CD14-positive monocyte (primary cell): ENCODE data around the gene NFATC2. TPM values are rescaled to one million over a fixed set of nuclear protein-coding genes. Genes with fewer than 3 reads are reported as not detected.

Source experiments
- DNase-seq, 3 donors: peaks; one replicate each; pipeline ENCODE4 v3.0.0-alpha.2; 2011 to 2022
- H2AFZ ChIP-seq: 2 replicates; pipeline ENCODE4 v1.6.0; 2012; ENCODE audit warnings: mild to moderate bottlenecking, low read depth, low read length, inconsistent platforms; ENCODE audit not compliant: insufficient read depth, poor library complexity, severe bottlenecking
- H3K27ac ChIP-seq, 2 donors: 1 replicate in 1 of 2; 2 replicates in 1 of 2; pipeline ENCODE4 v1.5.1; 2012 to 2013; ENCODE audit warnings: low read length in 2 of 2, control low read depth in 1 of 2, inconsistent platforms in 1 of 2, low read depth in 1 of 2, mild to moderate bottlenecking in 1 of 2
- H3K27me3 ChIP-seq, 2 donors: one replicate each; pipeline versions ENCODE4 v1.6.0 to v1.6.1; 2011 to 2013; ENCODE audit warnings: low read length in 2 of 2; ENCODE audit not compliant: control insufficient read depth in 2 of 2, insufficient read depth in 2 of 2
- H3K36me3 ChIP-seq, 2 donors: replicated peaks in 1 of 2; 1 replicate in 1 of 2; 2 replicates in 1 of 2; pipeline versions ENCODE4 v1.5.1 to v1.6.1; 2012 to 2013; ENCODE audit warnings: low read length in 2 of 2, control low read depth in 1 of 2, inconsistent platforms in 1 of 2, mild to moderate bottlenecking in 1 of 2; ENCODE audit not compliant: insufficient read depth in 2 of 2, control insufficient read depth in 1 of 2
- H3K4me1 ChIP-seq, 2 donors: 1 replicate in 1 of 2; 2 replicates in 1 of 2; pipeline versions ENCODE4 v1.5.1 to v1.6.1; 2012 to 2013; ENCODE audit warnings: low read length in 2 of 2, control low read depth in 1 of 2, inconsistent platforms in 1 of 2, mild to moderate bottlenecking in 1 of 2, moderate library complexity in 1 of 2; ENCODE audit not compliant: insufficient read depth in 2 of 2, control insufficient read depth in 1 of 2
- H3K4me2 ChIP-seq: replicated peaks from 2 replicates; pipeline ENCODE3; 2012; ENCODE audit warnings: low read length, moderate library complexity, mild to moderate bottlenecking; ENCODE audit not compliant: poor library complexity, severe bottlenecking; ENCODE audit errors: extremely low read depth
- H3K4me3 ChIP-seq, 3 experiments: fragments of 200-600 bp in 1 of 3; sonication (generic) in 1 of 3; replicated peaks in 1 of 3; 1 replicate in 2 of 3; 2 replicates in 1 of 3; pipeline ENCODE4 v1.5.1; 2011 to 2013; ENCODE audit warnings: low read length in 3 of 3, mild to moderate bottlenecking in 3 of 3, control low read depth in 2 of 3, low read depth in 2 of 3, inconsistent platforms in 1 of 3, moderate library complexity in 1 of 3
- H3K79me2 ChIP-seq: 2 replicates; pipeline ENCODE4 v1.6.0; 2012; ENCODE audit warnings: mild to moderate bottlenecking, control low read depth, inconsistent platforms, low read length, moderate library complexity; ENCODE audit not compliant: insufficient read depth
- H3K9ac ChIP-seq: 2 replicates; pipeline ENCODE4 v1.6.0; 2017; ENCODE audit warnings: low read length, mild to moderate bottlenecking; ENCODE audit not compliant: insufficient read depth, poor library complexity, severe bottlenecking
- H3K9me3 ChIP-seq, 2 donors: replicated peaks in 1 of 2; 1 replicate in 1 of 2; 2 replicates in 1 of 2; pipeline versions ENCODE4 v1.5.1 to v1.6.1; 2012 to 2013; ENCODE audit warnings: low read length in 2 of 2, control low read depth in 1 of 2; ENCODE audit not compliant: control insufficient read depth in 1 of 2, insufficient read depth in 1 of 2
- H4K20me1 ChIP-seq: 2 replicates; pipeline ENCODE4 v1.6.0; 2012; ENCODE audit warnings: mild to moderate bottlenecking, low read length, control low read depth, moderate library complexity; ENCODE audit not compliant: insufficient read depth
- H3K27ac Mint-ChIP-seq, 7 donors: one replicate each; pipeline ENCODE4 v1.8.0; 2020; ENCODE audit warnings: mild to moderate bottlenecking in 7 of 7, mixed read lengths in 7 of 7, moderate library complexity in 6 of 7, inconsistent platforms in 2 of 7
- H3K27me3 Mint-ChIP-seq, 3 donors: one replicate each; pipeline ENCODE4 v1.8.0; 2021 to 2022; ENCODE audit warnings: low read depth in 3 of 3, mild to moderate bottlenecking in 3 of 3, mixed read lengths in 3 of 3, moderate library complexity in 3 of 3, inconsistent platforms in 1 of 3
- H3K36me3 Mint-ChIP-seq, 2 donors: one replicate each; pipeline ENCODE4 v1.8.0; 2020; ENCODE audit warnings: mixed read lengths in 2 of 2, inconsistent platforms in 1 of 2, mild to moderate bottlenecking in 1 of 2
- H3K4me1 Mint-ChIP-seq: one replicate; pipeline ENCODE4 v1.8.0; 2020; ENCODE audit warnings: mild to moderate bottlenecking, mixed read lengths
- H3K4me3 Mint-ChIP-seq, 2 donors: one replicate each; pipeline ENCODE4 v1.8.0; 2020; ENCODE audit warnings: mild to moderate bottlenecking in 2 of 2, mixed read lengths in 2 of 2, moderate library complexity in 1 of 2
- H3K9me3 Mint-ChIP-seq, 7 donors: one replicate each; pipeline ENCODE4 v1.8.0; 2020 to 2022; ENCODE audit warnings: mixed read lengths in 7 of 7, mild to moderate bottlenecking in 6 of 7, moderate library complexity in 6 of 7, inconsistent platforms in 2 of 7
- WGBS: methylation state at CpG from one replicate; pipeline ENCODE4 v1.1.5; 2013; ENCODE audit warnings: missing lambda C conversion rate; ENCODE audit not compliant: insufficient coverage; 5-methylcytosine and 5-hydroxymethylcytosine counted together
- intact Hi-C, 2 donors: fragments of 100-400 bp; cut with micrococcal nuclease; formaldehyde crosslinking; loops; one replicate each; pipeline versions ENCODE4 v1.15.0 to v1.15.1; 2023
- polyA plus RNA-seq, 3 donors: library from polyadenylated mRNA; depleted of rRNA in 1 of 3; unstranded in 2 of 3; stranded (reverse) in 1 of 3; fragments of 300-500 nt in 2 of 3; fragments of >200 nt in 1 of 3; fragmentation: Illumina TruSeq in 2 of 3; gene quantifications; 1 replicate in 2 of 3; 2 replicates in 1 of 3; pipeline ENCODE4 v1.2.3, GENCODE V29; 2012 to 2021
- TF ChIP-seq, protein P1 (sequence below): fragments of 200-600 bp; IDR thresholded peaks from one replicate; pipeline ENCODE4 v1.8.0; 2022; ENCODE audit warnings: antibody characterized with exemption, mild to moderate bottlenecking

NFATC2 gene
- polyA plus RNA-seq, 3 donors = 0.03 to 0.18 (median 0.11) TPM

DNA sequence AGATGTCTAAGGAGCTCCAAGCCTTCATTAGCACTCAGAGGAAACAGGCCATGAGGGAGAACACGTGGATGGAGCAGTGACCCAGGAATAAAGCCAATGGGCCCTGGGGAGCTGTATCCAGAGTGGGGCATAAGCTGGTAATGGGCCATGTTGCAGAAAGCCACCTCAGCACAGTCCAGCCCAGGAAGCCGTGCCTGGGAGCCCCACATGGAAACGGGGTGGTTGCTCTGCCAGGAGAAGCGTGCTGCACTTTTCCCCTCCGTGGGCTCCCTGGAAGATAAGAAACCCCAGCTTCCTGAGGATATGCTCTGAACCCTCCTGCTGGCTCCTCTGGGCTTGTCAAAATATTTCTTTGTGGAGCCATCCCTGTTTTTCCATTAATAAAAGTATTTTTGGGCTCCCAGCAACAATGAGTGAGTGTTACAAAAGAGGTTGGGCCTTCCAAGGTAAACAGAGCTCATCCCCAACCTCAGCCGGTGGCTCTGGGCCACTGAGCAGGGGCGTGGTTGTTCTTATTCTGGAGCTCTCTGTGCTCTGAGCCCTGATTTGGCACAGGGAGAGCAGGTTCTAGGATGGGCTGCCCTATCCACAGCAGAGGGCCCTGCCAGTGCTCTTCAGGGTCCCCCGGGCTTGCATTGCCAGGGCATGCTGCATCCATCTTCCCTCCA, 31.2 kb upstream of the NFATC2 start:
- Histone ChIP-seq H3K9me3 (peaks cover 0 to 11% of the 10 kb centered on the region in 2 donors), H3K36me3 (no peaks in the 10 kb centered on the region), H3K27ac (no peak overlapping the region), H3K4me3 (no peak overlapping the region), H3K4me2 (no peak overlapping the region), H2AFZ (no peak overlapping the region), H3K9ac (no peak overlapping the region), H3K4me1 (no peaks in the 10 kb centered on the region), H3K79me2 (no peaks in the 10 kb centered on the region), H3K27me3 (no peaks in the 10 kb centered on the region), H4K20me1 (no peaks in the 10 kb centered on the region)
- 74% methylated on average over 8 of the region's 8 CpGs for WGBS
- intact Hi-C loops = no loop called here
- DNase-seq = no peak
- H3K4me3 Mint-ChIP-seq = no peak overlapping the region
- no peaks in the 10 kb centered on the region for H3K36me3 Mint-ChIP-seq
- peaks cover 2 to 3% (median 2%) of the 10 kb centered on the region in 3 donors for H3K27me3 Mint-ChIP-seq
- H3K27ac Mint-ChIP-seq = no peak overlapping the region
- peaks cover 4 to 16% (median 7%) of the 10 kb centered on the region in 7 donors for H3K9me3 Mint-ChIP-seq
- no peaks in the 10 kb centered on the region for H3K4me1 Mint-ChIP-seq
- TF ChIP-seq, protein P1, sequence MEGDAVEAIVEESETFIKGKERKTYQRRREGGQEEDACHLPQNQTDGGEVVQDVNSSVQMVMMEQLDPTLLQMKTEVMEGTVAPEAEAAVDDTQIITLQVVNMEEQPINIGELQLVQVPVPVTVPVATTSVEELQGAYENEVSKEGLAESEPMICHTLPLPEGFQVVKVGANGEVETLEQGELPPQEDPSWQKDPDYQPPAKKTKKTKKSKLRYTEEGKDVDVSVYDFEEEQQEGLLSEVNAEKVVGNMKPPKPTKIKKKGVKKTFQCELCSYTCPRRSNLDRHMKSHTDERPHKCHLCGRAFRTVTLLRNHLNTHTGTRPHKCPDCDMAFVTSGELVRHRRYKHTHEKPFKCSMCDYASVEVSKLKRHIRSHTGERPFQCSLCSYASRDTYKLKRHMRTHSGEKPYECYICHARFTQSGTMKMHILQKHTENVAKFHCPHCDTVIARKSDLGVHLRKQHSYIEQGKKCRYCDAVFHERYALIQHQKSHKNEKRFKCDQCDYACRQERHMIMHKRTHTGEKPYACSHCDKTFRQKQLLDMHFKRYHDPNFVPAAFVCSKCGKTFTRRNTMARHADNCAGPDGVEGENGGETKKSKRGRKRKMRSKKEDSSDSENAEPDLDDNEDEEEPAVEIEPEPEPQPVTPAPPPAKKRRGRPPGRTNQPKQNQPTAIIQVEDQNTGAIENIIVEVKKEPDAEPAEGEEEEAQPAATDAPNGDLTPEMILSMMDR = no peak

DNA sequence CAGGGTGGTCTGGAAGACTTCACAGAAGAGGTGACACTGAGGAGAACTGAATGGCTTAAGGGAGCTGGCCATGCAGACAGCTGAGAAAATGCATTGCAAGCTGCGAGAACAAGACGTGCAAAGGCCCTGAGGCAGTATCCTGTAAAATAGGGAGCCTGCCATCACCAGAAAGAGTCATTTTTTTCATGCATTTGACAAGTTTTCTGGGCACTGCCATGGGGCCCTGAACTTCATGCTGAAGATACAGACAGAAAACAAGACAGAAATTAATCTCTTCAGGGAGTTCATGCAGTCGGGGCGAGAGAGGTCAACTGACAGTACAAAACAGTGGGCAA, 28.9 kb upstream of the NFATC2 start:
- no peak overlapping the region for H2AFZ ChIP-seq
- no peaks in the 10 kb centered on the region for H3K79me2 ChIP-seq
- no peaks in the 10 kb centered on the region for H4K20me1 ChIP-seq
- H3K27ac ChIP-seq = no peak overlapping the region
- intact Hi-C loops = no loop called here
- no peak for DNase-seq
- H3K27me3 ChIP-seq = no peaks in the 10 kb centered on the region
- TF ChIP-seq, protein P1 = no peak
- no peak overlapping the region for H3K4me3 ChIP-seq
- H3K9ac ChIP-seq = no peak overlapping the region
- Mint-ChIP-seq H3K4me3 (no peak overlapping the region), H3K9me3 (peaks cover 4 to 14% (median 10%) of the 10 kb centered on the region in 7 donors), H3K36me3 (no peaks in the 10 kb centered on the region), H3K27ac (no peak overlapping the region), H3K4me1 (no peaks in the 10 kb centered on the region), H3K27me3 (peaks cover 0 to 6% (median 3%) of the 10 kb centered on the region in 3 donors)
- H3K36me3 ChIP-seq = no peaks in the 10 kb centered on the region
- H3K4me1 ChIP-seq = no peaks in the 10 kb centered on the region
- 90% methylated on average over 4 of the region's 4 CpGs for WGBS
- H3K4me2 ChIP-seq = no peak overlapping the region
- H3K9me3 ChIP-seq = peaks cover 0 to 11% of the 10 kb centered on the region in 2 donors
